ENCODE measurements around the gene MLXIP. TPM values are rescaled to one million over a fixed set of nuclear protein-coding genes. Genes with fewer than 3 reads are reported as not detected.

MLXIP gene
- total RNA-seq, 1 donor from 2014 or later = 54.5 TPM

DNA sequence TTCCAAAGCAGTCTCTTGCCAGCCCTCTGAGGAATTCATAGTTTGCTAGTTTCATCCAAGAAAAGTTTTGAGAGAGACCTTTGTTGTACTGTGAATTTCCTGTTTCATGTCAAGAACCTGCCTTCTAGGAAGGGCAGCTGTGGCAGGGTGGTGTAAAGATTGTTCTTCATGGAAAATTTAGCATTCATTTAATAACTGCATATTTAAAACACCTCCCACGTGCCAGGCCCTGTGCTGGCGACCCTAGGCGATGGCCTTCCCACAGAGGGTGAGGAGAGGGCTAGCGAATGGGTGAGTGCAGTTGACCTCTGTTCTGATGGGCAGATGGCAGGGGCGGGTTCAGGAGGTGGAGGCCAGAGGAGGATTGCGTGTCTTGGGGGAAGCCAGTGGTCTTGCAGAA lies 43.2 kb downstream of the MLXIP start:
- Mint-ChIP-seq H3K9me3 (ENCODE audit: unreplicated experiment) (no peaks in the 10 kb centered on the region), H3K27me3 (ENCODE audit: unreplicated experiment) (no peaks in the 10 kb centered on the region), H3K36me3 (ENCODE audit: unreplicated experiment) (peaks cover 2% of the 10 kb centered on the region), H3K4me3 (ENCODE audit: unreplicated experiment) (no peak overlapping the region), H3K27ac (ENCODE audit: unreplicated experiment) (peak overlapping the region; percentile 37), H3K4me1 (ENCODE audit: unreplicated experiment) (peaks cover 25% of the 10 kb centered on the region)
- TF ChIP-seq, protein P1, sequence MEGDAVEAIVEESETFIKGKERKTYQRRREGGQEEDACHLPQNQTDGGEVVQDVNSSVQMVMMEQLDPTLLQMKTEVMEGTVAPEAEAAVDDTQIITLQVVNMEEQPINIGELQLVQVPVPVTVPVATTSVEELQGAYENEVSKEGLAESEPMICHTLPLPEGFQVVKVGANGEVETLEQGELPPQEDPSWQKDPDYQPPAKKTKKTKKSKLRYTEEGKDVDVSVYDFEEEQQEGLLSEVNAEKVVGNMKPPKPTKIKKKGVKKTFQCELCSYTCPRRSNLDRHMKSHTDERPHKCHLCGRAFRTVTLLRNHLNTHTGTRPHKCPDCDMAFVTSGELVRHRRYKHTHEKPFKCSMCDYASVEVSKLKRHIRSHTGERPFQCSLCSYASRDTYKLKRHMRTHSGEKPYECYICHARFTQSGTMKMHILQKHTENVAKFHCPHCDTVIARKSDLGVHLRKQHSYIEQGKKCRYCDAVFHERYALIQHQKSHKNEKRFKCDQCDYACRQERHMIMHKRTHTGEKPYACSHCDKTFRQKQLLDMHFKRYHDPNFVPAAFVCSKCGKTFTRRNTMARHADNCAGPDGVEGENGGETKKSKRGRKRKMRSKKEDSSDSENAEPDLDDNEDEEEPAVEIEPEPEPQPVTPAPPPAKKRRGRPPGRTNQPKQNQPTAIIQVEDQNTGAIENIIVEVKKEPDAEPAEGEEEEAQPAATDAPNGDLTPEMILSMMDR (IDR thresholded peaks at IDR 0.05) = no peak
- no peak for DNase-seq (ENCODE audit: extremely low spot score, unreplicated experiment)

DNA sequence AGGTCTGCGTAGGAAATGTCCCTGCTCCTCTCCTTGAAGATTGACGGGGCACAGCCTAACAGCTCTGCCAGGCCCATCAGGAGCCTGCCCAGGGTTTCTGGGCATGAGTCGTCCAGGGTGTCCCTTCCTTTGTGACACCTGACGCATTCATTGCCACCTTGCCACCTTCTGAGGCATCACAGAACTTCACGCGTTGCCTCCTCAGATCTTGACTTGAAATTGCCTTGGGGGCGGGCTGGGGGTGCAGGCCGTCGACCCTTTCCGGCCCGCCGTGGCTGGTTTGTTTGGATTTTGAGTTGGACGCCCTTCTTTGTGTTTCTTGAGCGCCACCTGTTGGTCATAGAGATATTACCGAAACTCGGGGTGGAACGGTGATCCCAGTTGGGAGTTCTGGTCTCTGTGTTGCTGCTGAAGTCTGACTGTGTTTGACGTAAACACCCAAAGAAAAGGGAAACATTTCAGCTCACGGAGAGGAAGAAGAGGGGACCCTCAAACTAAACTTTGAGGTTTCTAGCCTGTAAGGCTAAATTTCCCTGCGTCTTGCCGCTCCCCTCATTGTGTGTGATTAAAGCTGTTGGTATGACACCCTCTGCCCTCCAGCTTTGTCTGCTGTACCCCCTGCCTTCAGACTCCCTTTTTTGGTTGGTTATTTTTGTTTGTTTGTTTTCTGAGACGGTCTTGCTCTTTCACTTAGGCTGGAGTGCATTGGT lies 44.6 kb downstream of the MLXIP start:
- peaks cover 5% of the 10 kb centered on the region for H3K36me3 Mint-ChIP-seq (ENCODE audit: unreplicated experiment)
- peaks cover 22% of the 10 kb centered on the region for H3K4me1 Mint-ChIP-seq (ENCODE audit: unreplicated experiment)
- no peaks in the 10 kb centered on the region for H3K27me3 Mint-ChIP-seq (ENCODE audit: unreplicated experiment)
- TF ChIP-seq, protein P1 (IDR thresholded peaks at IDR 0.05) = peak; percentile 86
- H3K9me3 Mint-ChIP-seq (ENCODE audit: unreplicated experiment) = no peaks in the 10 kb centered on the region
- DNase-seq (ENCODE audit: extremely low spot score, unreplicated experiment) = peak; percentile 89
- peak overlapping the region; percentile 83 for H3K27ac Mint-ChIP-seq (ENCODE audit: unreplicated experiment)
- no peak overlapping the region for H3K4me3 Mint-ChIP-seq (ENCODE audit: unreplicated experiment)

DNA sequence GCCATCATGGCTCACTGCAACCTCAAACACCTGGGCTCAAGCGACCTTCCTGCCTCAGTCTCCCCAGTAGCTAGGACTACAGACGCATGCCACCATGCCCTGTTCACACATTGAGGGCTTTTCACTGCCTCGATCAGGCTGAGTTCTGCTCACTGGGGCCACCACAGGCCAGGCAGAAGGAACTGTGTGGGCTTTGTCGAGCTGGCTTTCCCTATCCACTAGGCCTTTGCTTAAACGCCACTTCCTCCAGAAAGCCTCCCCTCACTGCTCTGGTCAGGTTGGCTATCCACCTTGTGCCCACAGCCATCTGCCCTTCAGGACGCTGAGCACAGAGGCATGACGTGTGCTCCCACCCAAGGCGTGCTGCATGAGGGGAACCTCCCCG lies 45.2 kb downstream of the MLXIP start:
- H3K9me3 Mint-ChIP-seq (ENCODE audit: unreplicated experiment) = no peaks in the 10 kb centered on the region
- peaks cover 8% of the 10 kb centered on the region for H3K36me3 Mint-ChIP-seq (ENCODE audit: unreplicated experiment)
- no peak for DNase-seq (ENCODE audit: extremely low spot score, unreplicated experiment)
- H3K4me1 Mint-ChIP-seq (ENCODE audit: unreplicated experiment) = peaks cover 22% of the 10 kb centered on the region
- no peak overlapping the region for H3K4me3 Mint-ChIP-seq (ENCODE audit: unreplicated experiment)
- H3K27ac Mint-ChIP-seq (ENCODE audit: unreplicated experiment) = peak overlapping the region; percentile 83
- no peaks in the 10 kb centered on the region for H3K27me3 Mint-ChIP-seq (ENCODE audit: unreplicated experiment)
- TF ChIP-seq, protein P1 (IDR thresholded peaks at IDR 0.05) = no peak

DNA sequence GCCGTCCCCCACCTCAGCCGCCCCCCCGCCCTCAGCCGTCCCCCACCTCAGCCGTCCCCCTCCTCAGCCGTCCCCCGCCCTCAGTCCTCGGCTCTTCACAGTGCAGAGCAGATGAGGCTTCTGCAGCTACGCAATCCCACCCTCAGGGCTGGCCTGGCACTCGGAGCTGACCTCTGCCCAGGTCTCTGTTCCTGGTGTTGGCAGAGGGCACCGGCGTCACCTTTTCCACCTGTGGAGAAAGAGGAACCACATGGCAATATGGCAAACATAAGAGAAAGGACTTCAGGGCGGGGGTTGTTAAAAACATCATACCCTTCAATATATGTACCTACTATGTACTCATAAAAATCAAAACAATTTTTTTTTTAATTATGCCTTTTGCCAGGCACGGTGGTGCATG lies 45.8 kb downstream of the MLXIP start:
- Mint-ChIP-seq H3K36me3 (ENCODE audit: unreplicated experiment) (peaks cover 8% of the 10 kb centered on the region), H3K4me3 (ENCODE audit: unreplicated experiment) (no peak overlapping the region), H3K4me1 (ENCODE audit: unreplicated experiment) (peaks cover 22% of the 10 kb centered on the region), H3K27me3 (ENCODE audit: unreplicated experiment) (no peaks in the 10 kb centered on the region), H3K27ac (ENCODE audit: unreplicated experiment) (no peak overlapping the region), H3K9me3 (ENCODE audit: unreplicated experiment) (no peaks in the 10 kb centered on the region)
- no peak for DNase-seq (ENCODE audit: extremely low spot score, unreplicated experiment)
- TF ChIP-seq, protein P1 (IDR thresholded peaks at IDR 0.05) = no peak

DNA sequence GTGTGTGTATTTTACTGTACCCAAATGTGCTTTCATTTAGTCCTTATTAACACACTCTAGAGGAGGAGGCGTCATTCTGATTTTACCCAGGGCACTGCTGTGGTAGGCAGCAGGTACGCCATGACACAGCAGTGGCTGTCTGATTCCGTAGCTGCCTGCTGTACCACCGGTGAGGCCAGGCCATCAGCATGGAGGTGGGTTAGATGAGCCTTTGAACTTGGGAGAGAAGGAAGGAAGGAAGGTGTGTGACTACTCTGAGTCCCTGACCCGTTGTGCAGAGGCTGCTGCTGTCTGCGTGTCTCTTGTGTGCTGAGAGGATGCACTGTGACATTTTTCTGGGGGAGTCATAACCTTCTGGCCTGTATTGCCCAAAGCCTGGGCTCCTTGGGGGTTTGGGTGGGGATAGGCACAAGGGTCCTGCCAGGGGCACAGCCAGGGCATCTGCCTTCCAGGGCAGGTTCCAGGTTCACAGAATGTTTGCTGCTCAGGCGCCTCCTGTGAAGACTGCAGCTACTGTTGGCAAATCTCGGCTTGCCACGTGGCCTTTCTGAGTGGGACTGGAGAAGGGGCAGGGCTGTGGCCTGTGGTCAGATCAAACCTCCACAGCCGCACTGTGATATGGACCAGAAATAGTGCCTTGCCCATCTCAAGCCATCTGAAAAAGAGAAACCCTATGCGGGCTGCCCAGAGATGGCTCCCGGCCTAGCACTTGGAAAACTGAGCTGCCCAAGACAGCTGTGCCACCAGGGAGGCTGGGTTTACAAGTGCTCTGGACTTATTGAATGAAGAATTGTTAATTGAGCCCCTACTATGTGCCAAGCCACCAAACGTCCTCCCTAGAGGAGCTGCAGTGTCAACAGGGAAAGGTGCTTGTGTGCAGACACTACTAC lies 47.1 kb downstream of the MLXIP start:
- H3K4me1 Mint-ChIP-seq (ENCODE audit: unreplicated experiment) = peaks cover 22% of the 10 kb centered on the region
- DNase-seq (ENCODE audit: extremely low spot score, unreplicated experiment) = no peak
- no peak overlapping the region for H3K27ac Mint-ChIP-seq (ENCODE audit: unreplicated experiment)
- H3K36me3 Mint-ChIP-seq (ENCODE audit: unreplicated experiment) = peaks cover 15% of the 10 kb centered on the region
- H3K9me3 Mint-ChIP-seq (ENCODE audit: unreplicated experiment) = no peaks in the 10 kb centered on the region
- H3K27me3 Mint-ChIP-seq (ENCODE audit: unreplicated experiment) = no peaks in the 10 kb centered on the region
- TF ChIP-seq, protein P1 (IDR thresholded peaks at IDR 0.05) = no peak
- H3K4me3 Mint-ChIP-seq (ENCODE audit: unreplicated experiment) = no peak overlapping the region
